CD4-positive, alpha-beta T cell treated with Interleukin-6 at 100 ng/mL for 8 hours (primary cell): ENCODE results near the gene IGFLR1.
A peak's percentile ranks its signal among the peaks of the same experiment; 100 is the strongest.
"Not testable (repeated sequence)": the region's sequence is repeated elsewhere in the genome, so short reads cannot be mapped to it uniquely, and the experiment has no call there.

Experiments
- DNase-seq: peaks from one replicate; pipeline ENCODE4 v3.0.0-alpha.2; 2020; ENCODE audit warnings: mixed read lengths, low spot score

Gene IGFLR1

DNA sequence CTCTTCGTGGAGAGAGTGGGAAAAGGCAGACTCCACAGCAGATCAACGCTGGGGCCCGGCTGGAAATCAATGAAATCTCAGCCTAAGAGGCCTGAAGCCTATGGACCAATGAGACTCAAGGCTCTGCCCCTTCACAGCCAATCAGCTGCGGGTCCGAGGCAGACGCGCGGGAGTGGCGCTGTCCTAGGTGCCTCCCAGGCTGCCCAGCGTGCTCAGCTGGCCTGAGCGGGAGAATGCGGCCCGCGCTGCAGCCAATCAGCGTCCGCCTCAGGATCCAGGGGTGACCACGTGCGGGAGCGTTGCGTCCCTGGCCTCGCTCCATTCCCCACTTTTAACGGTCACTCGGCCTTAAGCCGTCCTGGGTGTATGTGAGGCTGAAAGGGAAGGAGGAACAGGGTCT is 38.0 kb downstream of the IGFLR1 start, which contains the start of gene ZBTB32:
Gene ZBTB32, plus strand, starts transcription at position 341 of the 400 bp plus-strand sequence. CDS start 10,069 bp downstream, outside the sequence.
- no peak for DNase-seq

DNA sequence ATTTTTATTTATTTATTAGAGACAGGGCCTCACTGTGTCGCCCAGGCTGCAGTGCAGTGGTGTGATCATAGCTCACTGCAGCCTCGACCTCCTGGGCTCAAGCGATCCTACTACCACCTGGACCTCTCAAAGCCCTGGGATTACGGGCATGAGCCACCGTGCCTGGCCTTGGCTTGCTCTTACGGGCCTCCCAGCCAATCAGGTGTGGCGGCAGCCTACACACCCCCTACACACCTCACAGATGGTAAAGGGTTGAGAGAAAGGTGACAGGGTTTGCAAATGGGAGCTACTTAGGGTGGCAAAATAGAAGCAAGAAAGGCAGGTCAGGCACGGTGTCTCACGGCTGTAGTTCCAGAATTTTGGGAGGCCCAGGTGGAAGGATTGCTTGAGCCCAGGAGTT is 38.9 kb downstream of the IGFLR1 start:
- DNase-seq: no peak

GRCh38 chr19:35702223-35703012 is 39.8 kb downstream of the IGFLR1 start:
- peak; percentile 95 for DNase-seq

- no peak for DNase-seq
Observed at GRCh38 chr19:35696835-35697234, 45.4 kb downstream of the IGFLR1 start.

DNA sequence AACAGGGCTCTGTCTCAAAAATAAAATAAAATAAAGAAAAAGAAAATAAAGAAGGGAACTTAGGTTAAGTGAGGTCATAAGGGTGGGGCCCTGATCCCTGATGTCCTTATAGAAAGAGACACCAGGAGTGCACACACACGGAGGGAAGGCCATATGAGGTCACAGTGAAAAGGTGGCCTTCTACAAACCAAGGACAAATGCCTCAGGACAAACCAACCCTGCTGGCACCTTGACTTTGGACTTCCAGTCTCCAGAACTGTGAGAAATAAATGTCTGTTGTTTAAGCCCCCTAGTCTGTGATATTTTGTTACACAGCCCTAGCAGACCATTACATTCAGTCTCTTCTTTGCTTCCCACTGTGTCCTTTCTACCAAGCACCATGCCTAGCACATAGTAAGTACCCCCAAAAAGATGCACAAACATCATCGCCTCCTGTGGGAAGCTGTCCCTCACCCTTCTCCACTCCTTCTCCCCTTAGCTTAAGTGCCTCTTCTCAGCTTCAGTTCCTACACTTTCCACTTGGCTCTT is 46.3 kb downstream of the IGFLR1 start:
- DNase-seq: no peak

- peak; percentile 90 for DNase-seq
Observed at GRCh38 chr19:35693835-35694599, 48.2 kb downstream of the IGFLR1 start.

GRCh38 chr19:35693422-35693821 is 48.8 kb downstream of the IGFLR1 start:
- no peak for DNase-seq

GRCh38 chr19:35692010-35692409 is 50.2 kb downstream of the IGFLR1 start:
- no peak for DNase-seq

DNA sequence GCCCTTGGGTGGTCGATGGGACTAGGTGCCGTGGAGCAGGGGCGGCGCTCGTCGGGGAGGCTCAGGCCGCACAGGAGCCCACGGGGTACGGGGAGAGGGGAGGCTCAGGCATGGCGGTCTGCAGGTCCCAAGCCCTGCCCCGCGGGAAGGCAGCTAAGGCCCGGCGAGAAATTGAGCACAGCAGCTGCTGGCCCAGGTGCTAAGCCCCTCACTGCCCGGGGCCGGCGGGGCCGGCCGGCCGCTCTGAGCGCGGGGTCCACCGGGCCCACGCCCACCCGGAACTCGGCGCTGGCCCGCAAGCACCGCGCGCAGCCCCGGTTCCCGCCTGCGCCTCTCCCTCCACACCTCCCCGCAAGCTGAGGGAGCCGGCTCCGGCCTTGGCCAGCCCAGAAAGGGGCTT is 51.1 kb downstream of the IGFLR1 start:
- not testable (repeated sequence) for DNase-seq

DNA sequence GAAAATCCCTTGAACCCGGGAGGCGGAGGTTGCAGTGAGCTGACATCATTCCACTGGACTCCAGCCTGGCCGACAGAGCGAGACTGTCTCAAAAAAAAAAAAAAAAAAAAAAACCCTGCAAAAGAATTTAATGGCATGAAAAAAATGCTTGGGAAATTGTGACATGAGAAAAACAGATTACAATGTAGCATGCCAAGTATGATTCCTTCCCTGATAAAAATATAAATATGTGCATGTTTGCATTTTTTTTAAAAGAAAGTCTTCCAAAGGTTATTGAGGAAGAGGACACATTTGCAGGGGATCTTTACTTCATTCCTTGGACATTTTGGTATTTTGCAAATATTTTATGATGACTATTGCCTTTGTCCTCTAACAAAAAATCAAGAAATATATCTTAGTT is 52.4 kb downstream of the IGFLR1 start:
- DNase-seq: no peak
